Esophagus muscularis mucosa (tissue), 3 donors: ENCODE data around the gene PTPN11.

Experiments used
- CTCF ChIP-seq, 3 experiments: fragments of 200-600 bp in 2 of 3; fragments of 450-650 bp in 1 of 3; sonication (generic) in 2 of 3; IDR thresholded peaks; one replicate each; pipeline ENCODE4 v1.5.1; 2017 to 2019; ENCODE audit warnings: antibody characterized with exemption in 3 of 3, mild to moderate bottlenecking in 2 of 3, moderate library complexity in 1 of 3
- POLR2A ChIP-seq: fragments of 450-650 bp; IDR thresholded peaks from one replicate; pipeline ENCODE4 v1.6.1; 2017; ENCODE audit warnings: antibody characterized with exemption, moderate library complexity, mild to moderate bottlenecking, low read depth

GRCh38 chr12:112406519-112407488, 11.9 kb upstream of the PTPN11 start:
- TF ChIP-seq CTCF (IDR thresholded peaks at IDR 0.05) (no peak), POLR2A (no peak)
